ENCODE data around the gene NRXN2.

Gene NRXN2

GRCh38 chr11:64691543-64691942, 31.5 kb downstream of the NRXN2 start:
- POLR2A ChIA-PET = no interaction called here
- no peak overlapping the region for H3K27ac ChIP-seq (ENCODE audit: extremely low read depth, low read depth, low read length)
- TF ChIP-seq ZNF148 (tag by site-specific recombination; IDR thresholded peaks at IDR 0.05; ENCODE audit: borderline replicate concordance) (no peak), ZNF548 (tag by site-specific recombination; IDR thresholded peaks at IDR 0.05) (no peak), PRDM1 (tag by site-specific recombination; IDR thresholded peaks at IDR 0.05) (no peak), ZNF560 (tag by site-specific recombination; IDR thresholded peaks at IDR 0.05; ENCODE audit: borderline replicate concordance) (no peak), ZBTB1 (tag by site-specific recombination; IDR thresholded peaks at IDR 0.05) (no peak), KLF9 (tag by site-specific recombination; IDR thresholded peaks at IDR 0.05; ENCODE audit: low read depth) (no peak), MEIS1 (CRISPR knock-in tag; IDR thresholded peaks at IDR 0.05; ENCODE audit: borderline replicate concordance) (no peak), SP2 (tag by site-specific recombination; IDR thresholded peaks at IDR 0.05) (no peak), ZNF488 (tag by site-specific recombination; IDR thresholded peaks at IDR 0.05) (no peak), ZNF350 (tag by site-specific recombination; IDR thresholded peaks at IDR 0.05) (no peak), ZNF658 (tag by site-specific recombination; IDR thresholded peaks at IDR 0.05) (no peak), ELK4 (IDR thresholded peaks at IDR 0.05; ENCODE audit: borderline replicate concordance, low read depth, low read length) (no peak)
- no peaks in the 10 kb centered on the region for H3K4me1 ChIP-seq (ENCODE audit: control insufficient read depth, insufficient read depth, low read length)
- CTCF ChIA-PET = interaction anchor here (0.8 to 1.6 kb wide), 2 partner anchors 12 to 421 kb away, joined by 3 to 9 read pairs; no protein-coding TSS in a partner anchor
- H3K9me3 ChIP-seq (ENCODE audit: control insufficient read depth, insufficient read depth, low read depth, low read length) = no peaks in the 10 kb centered on the region
- H3K36me3 ChIP-seq (ENCODE audit: control insufficient read depth in 2 of 2, insufficient read depth in 1 of 2, low read length in 2 of 2) = no peaks in the 10 kb centered on the region
- no peak overlapping the region for H3K4me3 ChIP-seq (ENCODE audit: low read depth, low read length)

- ChIA-PET POLR2A (no interaction called here), CTCF (interaction anchor here (0.8 to 2.8 kb wide), 7 partner anchors 9 to 50 kb away, joined by 4 to 53 read pairs (median 11); no protein-coding TSS in a partner anchor)
- no peak overlapping the region for H3K27ac ChIP-seq (ENCODE audit: extremely low read depth, low read depth, low read length)
- H3K36me3 ChIP-seq (ENCODE audit: control insufficient read depth in 2 of 2, insufficient read depth in 1 of 2, low read length in 2 of 2) = no peaks in the 10 kb centered on the region
- H3K9me3 ChIP-seq (ENCODE audit: control insufficient read depth, insufficient read depth, low read depth, low read length) = no peaks in the 10 kb centered on the region
- TF ChIP-seq ZNF843 (tag by site-specific recombination; IDR thresholded peaks at IDR 0.05) (no peak), ZNF302 (tag by site-specific recombination; IDR thresholded peaks at IDR 0.05; ENCODE audit: low read depth) (no peak), ZSCAN18 (tag by site-specific recombination; IDR thresholded peaks at IDR 0.05) (no peak), PRDM10 (tag by site-specific recombination; IDR thresholded peaks at IDR 0.05) (no peak), ZNF16 (tag by site-specific recombination; IDR thresholded peaks at IDR 0.05; ENCODE audit: low read depth) (no peak), ZNF132 (tag by site-specific recombination; IDR thresholded peaks at IDR 0.05; ENCODE audit: borderline replicate concordance) (no peak), ZNF664 (tag by site-specific recombination; IDR thresholded peaks at IDR 0.05) (no peak), ZNF404 (tag by site-specific recombination; IDR thresholded peaks at IDR 0.05) (no peak), ZNF221 (tag by site-specific recombination; IDR thresholded peaks at IDR 0.05; ENCODE audit: borderline replicate concordance) (no peak), ZNF24 (tag by site-specific recombination; IDR thresholded peaks at IDR 0.05) (no peak), ZNF501 (tag by site-specific recombination; IDR thresholded peaks at IDR 0.05) (no peak), ZNF341 (tag by site-specific recombination; IDR thresholded peaks at IDR 0.05; ENCODE audit: low read depth) (no peak), ZBTB1 (tag by site-specific recombination; IDR thresholded peaks at IDR 0.05) (no peak), ZNF600 (tag by site-specific recombination; IDR thresholded peaks at IDR 0.05) (no peak), ZNF146 (tag by site-specific recombination; IDR thresholded peaks at IDR 0.05) (no peak), HOXC10 (CRISPR knock-in tag; IDR thresholded peaks at IDR 0.05) (no peak)
- no peaks in the 10 kb centered on the region for H3K4me1 ChIP-seq (ENCODE audit: control insufficient read depth, insufficient read depth, low read length)
- no peak overlapping the region for H3K4me3 ChIP-seq (ENCODE audit: low read depth, low read length)
Measured at GRCh38 chr11:64690235-64690634, 32.8 kb downstream of the NRXN2 start.
